GM10847 (cell line): ENCODE results near the gene TMEM178B.

Experiments used
- POLR2A ChIP-seq: IDR thresholded peaks from 2 replicates; pipeline ENCODE4 v1.6.1; 2011; ENCODE audit not compliant: insufficient read length; ENCODE audit errors: extremely low read depth

TMEM178B gene

DNA sequence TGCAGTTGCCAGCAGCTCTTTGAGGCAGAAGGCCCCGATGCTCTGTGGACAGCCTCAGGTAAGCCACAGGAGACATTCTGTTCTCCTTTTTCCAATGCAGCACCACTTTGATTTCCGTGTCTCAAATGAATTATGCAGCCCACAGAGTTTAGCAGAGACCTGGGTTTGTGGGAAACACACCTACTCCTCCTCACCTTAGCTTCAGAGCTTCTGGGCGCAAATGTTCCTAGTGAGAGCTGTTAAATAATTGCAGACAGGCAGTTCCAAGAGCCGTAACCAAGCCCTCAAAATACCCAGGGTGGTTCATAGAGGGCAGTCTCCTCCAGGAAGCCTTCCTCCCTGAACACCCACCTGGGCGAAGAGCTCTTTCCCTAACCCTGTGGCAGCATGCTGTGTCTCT, 408.1 kb downstream of the TMEM178B start:
- TF ChIP-seq POLR2A = no peak

DNA sequence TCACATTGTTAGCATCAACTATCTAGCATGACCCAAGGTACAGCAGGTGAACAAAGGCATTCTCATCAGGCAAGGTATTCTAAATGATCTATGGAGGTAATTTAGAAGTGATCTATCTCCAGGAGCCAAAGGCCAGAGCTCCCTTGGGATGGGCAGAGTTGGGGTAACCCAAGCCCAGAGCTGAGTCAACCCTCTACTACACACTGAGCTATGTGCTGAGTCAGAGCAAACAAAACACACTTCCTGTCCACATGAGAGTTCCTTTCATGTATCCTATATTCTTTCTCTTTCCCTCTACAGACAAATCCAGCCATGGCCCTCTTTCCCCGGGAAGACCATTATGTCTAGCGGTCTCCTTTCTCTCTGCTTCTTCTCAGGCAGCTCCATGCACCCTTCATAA, 409.2 kb downstream of the TMEM178B start:
- TF ChIP-seq POLR2A = no peak

DNA sequence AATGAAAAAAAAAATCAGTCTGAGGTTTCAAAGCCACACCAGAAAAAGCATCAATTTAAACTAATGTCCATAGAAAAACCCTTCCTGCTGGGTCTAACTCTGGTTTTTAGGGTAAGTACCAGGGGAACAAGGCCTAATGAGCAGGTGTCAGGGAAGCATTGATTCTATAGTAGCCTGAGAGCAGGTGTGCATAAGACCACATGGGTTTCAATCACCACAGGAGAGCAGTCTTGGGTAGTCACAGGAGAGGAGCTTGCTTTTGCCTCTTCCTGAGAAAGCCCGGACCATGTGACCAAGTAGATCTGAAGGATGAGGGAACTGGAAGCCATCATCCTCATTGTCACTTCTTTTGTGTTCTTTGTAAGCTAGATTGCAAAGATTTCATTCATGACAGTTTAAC, 411.0 kb downstream of the TMEM178B start:
- TF ChIP-seq POLR2A = no peak

DNA sequence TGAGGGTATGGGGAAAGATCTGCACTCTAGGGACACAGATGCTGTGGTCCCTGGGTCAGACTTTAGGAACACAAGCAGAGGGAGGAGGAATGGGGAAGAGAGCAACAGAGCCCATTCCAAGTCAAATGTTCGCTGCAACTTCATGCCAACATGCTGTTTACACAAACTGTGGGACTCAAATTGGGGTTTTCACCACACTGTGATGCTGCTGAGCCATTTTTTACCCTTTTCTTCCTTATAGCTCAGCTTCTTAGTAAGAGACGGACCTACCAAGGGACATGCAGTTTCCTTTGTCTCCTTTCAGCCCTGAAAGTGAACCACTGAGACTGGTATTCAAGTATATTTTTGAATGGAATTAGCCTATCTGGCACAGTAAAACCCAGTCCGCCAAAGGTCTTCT, 413.1 kb downstream of the TMEM178B start:
- TF ChIP-seq POLR2A = no peak

DNA sequence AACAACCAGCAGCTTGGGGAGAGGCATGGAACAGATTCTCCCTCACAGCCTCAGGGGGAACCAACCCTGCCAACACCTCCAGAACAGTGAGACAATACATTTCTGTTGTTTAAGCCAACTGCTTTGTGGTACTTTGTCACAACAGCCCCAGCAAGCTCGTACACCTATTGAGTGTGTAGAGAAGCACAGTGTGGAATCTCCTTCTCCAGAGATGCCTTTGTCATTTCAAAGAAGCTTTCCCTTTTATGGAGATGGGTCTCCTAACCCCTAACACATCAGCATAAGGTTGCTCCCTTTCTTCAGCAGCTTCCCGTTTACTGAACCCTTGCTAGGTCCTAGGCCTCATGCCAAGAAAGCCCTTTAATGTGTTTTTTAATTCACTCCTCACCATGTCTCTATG, 416.6 kb downstream of the TMEM178B start:
- TF ChIP-seq POLR2A = no peak

DNA sequence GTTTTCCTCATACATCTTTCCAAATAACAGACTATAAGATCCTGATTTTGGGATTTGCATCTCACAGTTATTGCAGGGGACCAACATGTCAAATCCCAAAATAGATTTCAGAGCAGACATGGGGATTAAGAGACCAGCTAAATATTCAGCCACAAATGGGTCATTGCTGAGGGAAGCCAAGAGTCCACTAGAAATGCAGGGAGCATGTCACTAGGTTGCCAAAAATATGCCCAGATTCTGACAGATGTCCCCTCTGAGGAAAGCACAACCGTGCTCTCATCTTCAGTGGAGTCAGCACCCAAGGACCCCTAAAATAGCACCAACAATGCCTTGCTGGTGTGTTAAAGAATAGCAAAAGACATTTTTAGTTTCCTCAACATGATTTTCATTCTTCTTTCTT, 421.2 kb downstream of the TMEM178B start:
- no peak for TF ChIP-seq POLR2A

DNA sequence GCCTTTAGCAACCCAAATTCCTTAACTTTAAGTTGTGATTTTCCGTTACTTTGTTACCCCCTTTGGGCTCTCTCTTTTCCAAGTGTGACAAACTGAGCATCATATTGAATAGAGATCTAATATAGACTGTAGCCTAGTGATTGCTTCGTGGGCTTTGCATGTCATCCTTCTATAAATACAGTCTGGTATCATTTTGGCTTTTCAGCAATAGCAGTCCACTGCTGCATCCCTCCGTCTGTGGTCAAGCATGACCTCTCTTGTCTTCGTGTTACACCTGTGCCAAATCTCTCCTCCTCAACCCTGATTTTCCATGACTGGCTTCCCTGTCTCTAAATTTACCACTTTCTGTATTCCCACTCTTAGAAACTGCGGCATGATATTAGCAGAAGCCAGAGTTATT, 423.5 kb downstream of the TMEM178B start:
- TF ChIP-seq POLR2A = no peak

DNA sequence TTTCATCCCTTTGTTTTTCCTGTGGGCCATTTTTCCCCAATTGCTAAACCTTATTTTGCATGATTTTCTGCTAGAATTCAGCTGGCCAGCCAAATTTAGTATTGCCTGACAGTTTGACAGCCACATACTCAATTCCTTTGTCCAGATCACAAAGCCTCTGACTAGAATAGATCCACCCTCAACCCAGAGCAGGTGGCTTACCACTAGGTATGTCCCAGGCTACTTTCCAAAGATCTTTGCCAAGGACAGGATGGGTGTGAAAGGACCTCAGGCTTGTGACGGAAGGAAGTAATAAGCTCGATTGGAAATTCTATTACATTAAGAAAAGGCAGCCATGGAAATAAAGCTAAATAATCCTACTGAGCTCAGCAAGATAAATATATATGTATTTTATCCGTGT, 426.7 kb downstream of the TMEM178B start:
- TF ChIP-seq POLR2A = no peak

DNA sequence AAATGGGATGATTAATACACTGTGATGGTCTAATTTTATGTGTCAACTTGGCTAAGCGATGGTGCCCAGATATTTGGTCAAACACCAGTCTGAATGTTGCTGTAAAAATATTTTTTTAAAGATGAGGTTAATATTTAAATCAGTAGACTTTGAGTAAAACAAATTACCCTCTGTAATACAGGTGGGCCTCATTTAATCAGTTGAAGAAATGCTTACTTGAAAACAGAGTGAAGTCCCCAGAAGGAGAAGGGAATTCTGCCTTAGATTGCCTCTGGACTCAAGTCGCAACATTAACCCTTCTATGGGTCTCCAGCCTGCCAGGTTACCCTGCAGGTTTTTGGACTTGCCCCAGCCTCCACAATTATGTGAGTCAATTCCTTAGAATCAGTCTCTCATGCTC, 427.6 kb downstream of the TMEM178B start:
- no peak for TF ChIP-seq POLR2A

DNA sequence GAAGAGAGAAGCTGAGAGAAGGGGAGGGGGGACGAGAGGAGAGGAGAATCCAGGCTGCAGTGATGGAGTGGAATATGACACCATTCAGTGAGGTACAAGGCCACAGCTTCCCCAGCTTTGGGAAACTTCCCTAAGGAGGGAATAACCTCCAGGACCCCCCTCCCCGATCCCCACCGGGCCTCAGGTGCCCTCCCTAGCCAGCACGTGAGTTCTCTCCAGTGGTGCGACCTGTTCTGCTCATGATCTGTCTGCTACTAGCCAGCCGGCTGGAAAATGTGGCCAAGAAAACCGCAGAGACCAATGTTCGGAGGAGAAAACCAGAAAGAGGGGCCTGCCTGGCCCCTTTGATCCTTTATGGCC, 437.4 kb downstream of the TMEM178B start:
- TF ChIP-seq POLR2A = no peak

DNA sequence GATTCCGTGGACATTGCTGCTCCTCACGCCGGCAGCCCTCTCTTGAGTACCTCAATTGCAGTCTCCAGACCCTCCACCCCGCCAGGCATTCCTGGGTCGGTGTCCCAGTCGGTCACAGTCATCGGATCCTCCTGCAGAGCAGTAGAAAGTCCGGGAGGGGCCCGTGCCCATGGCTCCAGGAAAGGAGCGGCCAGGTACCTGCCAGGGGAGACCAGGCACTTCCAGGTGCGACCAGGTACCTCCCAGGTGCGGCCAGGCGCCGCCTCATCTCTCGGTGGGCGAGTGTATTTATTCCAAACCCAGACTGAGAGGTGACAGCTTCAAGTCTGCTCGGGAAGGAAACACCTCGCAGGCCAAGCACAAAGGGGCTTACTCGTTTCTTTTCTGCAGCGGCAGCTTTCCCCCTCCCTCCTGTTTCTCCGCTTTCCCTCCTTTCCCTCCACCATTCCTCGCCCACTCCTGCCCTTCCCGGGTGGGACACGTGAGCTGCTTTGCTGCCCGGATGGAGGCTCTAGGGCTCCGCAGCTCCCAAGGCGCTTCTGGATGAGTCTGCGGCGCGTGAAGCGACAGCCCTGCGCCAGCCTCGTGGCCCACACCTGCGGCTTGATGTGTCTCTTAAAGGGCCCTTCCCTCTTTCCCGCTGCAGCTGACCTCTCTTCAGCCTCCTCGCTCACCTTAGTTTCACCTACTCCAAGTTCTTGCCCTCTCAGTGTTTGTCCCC, 438.0 kb downstream of the TMEM178B start:
- no peak for TF ChIP-seq POLR2A

DNA sequence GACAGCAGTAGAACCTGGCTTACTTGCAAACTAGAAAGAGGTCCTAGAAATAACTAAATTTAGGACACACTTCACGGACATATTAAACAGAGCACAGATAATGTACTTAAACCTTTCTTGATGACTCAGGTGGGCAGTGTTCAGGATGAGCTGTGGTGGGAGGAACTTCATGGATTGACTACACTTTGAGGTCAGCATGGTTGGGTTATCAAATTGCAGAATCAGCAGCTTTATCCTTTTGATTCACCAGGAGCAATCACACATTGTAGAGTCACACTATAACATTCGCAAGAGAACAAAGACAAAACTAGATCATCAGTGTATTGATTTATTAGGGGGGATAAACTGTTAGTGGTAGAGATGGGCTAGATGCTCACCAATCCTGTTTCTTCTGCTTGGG, 438.7 kb downstream of the TMEM178B start:
- no peak for TF ChIP-seq POLR2A

DNA sequence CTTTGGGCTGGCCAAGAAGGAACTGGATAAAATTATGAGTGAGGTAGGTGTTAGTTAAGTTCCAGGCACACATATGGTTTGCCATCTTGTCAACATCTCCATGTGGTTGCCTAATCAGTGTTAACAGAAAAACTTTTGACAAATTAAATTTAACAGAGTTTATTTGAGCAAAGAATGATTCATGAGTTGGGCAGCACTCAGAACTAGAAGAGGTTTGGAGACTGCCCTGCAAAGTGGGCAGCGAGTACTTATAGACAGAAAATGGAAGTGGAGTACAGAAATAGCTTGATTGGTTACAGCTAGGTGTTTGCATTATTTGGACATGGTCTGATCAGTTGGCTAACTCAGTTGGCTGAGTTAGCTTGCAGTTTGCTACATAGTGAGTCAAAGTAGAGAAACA, 439.9 kb downstream of the TMEM178B start:
- TF ChIP-seq POLR2A = no peak

DNA sequence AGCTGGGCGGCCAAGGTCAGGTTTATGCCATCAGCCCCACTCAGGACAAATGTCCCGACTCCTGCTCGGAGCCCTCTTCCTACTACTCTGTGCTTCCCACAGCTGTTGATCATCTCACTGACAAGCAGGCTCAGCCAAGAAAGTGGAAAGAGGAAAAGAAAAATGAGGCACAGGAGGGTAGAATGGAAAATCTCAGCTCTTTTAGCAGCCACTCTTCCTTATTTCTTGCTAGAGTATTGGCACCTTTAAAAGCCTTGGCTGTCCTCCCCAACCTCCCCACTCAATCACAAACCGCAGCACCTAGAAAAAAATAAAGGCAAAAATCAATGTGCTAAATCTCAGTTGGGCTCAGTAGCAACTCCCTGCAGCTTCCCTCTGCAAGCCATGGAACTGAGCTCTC, 442.1 kb downstream of the TMEM178B start:
- no peak for TF ChIP-seq POLR2A

DNA sequence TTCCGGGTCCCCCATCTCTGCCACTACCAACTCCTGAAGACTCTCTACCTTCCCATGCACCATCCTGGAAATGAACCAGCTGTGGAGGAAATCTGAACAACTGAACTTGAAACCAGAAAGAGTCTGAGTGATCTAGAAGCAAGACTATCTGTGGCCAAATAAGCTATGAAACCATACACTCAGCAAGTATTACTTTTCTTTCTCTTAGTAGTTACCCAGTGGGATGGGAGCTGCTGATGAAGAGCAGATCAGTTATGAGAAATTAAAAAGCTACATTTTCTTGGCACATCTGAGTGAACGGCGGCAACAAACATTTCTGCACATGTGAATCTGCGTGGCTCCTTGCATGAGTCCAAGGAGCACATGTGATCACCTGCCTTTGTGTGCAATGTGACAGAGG, 445.8 kb downstream of the TMEM178B start:
- TF ChIP-seq POLR2A = no peak

DNA sequence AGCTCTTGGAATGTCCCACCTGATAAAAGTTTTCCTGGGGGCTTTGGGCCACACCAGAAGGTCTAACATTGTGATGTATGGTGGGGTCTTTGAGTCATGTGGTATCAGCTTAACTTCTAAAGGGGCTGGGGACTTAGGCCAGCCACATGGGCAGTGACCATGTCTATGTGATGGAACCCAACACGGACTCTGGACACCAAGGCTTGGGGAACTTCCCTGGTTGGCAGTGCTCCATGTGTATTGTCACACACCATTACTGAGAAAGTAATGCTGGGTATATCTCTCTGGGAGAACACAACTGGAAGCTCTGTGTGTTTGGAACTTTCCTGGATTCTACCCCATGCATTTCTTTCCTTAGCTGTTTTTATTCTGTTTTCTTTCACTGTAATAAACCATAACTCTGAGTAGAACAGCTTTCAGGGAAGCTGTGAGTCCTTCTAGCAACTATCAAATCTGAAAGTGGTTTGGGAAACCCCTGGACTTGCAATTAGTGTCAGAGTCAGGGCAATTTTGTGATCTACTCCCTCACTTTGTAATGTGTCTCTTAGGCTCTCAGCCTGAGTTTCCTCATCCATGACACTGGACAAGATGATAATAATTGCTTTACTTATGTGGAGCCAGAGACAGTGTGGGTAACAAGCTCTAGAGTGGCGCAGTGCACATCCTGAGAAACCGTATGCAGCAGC, 448.9 kb downstream of the TMEM178B start:
- no peak for TF ChIP-seq POLR2A

DNA sequence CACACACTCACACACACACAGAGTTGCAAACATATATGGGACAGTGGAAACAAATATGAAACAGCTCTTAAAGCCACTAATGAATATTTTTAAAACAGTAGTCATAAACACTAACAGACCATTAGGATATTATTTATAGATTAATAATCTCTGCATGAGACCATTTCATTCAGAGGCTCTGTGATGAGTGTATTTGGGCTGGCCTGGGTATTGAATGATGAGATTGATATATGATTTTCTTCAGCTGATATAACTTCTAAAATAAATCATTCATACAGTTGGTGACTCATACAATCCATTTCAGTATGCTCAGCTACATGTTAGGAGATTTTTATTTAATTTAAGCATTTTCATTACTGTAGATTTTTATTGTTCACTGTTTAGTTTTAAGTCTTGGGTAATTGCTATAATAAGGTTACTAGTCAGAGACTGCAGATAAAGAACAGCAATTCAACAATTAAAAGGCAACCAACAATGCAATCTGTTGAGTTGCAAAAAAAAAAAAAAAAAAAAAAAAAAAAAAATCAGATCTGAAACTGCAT, 452.2 kb downstream of the TMEM178B start:
- no peak for TF ChIP-seq POLR2A
